LNCAP (cell line): ENCODE measurements around the gene CDK17.

Source experiments
- CTCF ChIP-seq: fragments of 450-650 bp; IDR thresholded peaks from 2 replicates; pipeline ENCODE4 v1.5.1; 2017; ENCODE audit warnings: mild to moderate bottlenecking

Gene CDK17

GRCh38 chr12:96303653-96304052 is 96.6 kb downstream of the CDK17 start:
- no peak for TF ChIP-seq CTCF

GRCh38 chr12:96302687-96303310 is 97.4 kb downstream of the CDK17 start:
- TF ChIP-seq CTCF, result no peak

- no peak for TF ChIP-seq CTCF
Measured at GRCh38 chr12:96301732-96302131, 98.5 kb downstream of the CDK17 start.

DNA sequence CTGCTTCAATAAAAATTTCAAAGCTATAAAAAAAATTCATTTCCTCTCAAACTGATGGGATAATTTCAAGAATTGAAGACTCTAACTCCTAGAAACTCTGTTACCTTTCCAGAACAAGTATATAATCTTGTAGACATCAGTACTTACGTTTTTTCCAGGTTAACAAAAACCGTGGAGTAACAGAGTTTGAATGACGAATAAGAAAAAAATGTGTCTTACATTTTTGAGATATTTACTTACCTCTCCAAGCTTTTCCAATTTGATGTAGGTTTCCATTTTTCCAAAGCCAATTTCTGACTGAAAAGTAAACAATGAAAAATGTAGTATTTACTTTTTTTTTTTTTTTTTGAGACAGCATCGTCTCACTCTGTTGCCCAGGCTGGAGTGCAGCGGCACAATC is 100.2 kb downstream of the CDK17 start:
- no peak for TF ChIP-seq CTCF

DNA sequence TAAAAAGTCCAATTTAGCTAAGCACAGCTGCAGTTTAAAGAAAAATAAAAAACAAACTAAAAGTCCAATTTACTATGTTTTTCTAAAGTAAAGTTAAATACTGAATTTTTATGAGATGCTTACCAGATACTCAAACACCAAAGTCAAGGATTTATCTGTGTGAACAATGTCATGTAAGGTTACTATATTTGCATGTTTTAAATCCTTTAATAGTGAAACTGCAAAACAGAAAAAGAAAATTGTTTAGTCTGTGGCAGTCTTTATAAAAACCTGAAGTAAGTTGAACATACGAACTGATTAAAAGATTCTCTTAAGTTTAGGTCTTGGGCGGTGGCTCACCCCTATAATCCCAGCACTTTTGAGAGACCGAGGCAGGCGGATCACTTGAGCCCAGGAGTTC is 102.7 kb downstream of the CDK17 start:
- TF ChIP-seq CTCF, result no peak

DNA sequence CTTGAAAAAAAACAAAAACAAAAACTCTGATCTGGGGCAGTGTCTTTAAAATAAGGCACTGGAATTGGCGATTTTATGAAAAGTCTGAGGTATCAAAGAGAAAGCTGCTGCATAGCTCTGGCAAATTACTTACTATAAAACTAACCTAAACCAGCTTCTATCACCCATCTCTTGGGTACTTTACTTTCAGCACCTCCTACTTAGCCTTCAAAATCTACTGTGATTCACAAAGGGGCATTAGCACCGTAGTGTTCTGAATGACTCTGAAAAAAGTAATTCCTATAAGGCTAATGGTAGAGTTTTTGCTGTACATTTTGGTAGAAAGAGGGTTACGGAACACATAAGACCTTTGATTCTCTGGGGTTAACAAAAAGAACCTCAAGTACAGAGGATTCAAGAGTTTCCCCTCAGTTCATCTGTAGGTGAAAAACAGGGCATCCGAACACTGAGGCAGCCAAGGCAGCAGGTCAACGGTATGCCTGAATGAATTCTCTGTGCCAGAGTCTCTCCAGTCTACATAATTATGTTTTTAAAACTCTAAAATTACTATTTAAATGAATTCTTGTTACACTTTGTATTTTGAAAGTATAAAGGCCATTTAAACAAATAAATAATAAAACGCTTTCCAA is 104.6 kb downstream of the CDK17 start:
- TF ChIP-seq CTCF, result no peak

DNA sequence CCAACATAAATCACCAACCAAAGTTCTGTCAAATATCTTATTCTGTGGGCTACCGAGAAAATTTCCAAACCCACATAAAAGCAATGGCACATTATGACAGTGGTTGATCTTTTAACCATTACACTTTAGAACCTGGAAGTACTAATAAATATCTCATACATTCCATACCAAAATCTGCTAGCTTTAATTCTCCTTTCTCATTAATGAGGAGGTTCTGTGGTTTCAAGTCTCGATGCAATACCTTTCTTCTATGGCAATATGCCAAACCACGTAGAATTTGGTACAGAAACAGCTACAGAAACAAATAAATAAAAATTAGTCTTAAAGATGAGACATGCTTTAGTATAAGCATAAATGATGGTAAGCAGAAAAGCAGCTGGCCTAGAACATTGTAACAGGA is 105.4 kb downstream of the CDK17 start:
- no peak for TF ChIP-seq CTCF

DNA sequence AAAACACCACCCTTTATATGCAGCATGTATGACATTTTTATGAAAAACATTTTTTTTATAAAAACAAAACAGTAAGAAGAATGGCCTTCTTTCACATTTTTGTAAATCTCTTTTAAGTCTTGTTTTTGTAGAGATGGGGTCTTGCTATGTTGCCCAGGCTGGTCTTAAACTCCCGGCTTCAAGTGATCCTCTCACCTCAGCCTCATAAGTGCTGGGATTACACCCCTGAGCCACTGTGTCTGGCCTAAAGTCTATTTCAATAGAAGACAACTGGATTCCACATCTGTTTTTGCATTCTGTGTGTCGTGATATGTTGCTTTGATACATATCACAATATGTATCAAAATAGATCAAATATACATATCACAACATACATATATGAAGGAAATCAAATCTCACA is 107.1 kb downstream of the CDK17 start:
- TF ChIP-seq CTCF, result no peak
